ENCODE measurements around the gene PTPRH.

DNA sequence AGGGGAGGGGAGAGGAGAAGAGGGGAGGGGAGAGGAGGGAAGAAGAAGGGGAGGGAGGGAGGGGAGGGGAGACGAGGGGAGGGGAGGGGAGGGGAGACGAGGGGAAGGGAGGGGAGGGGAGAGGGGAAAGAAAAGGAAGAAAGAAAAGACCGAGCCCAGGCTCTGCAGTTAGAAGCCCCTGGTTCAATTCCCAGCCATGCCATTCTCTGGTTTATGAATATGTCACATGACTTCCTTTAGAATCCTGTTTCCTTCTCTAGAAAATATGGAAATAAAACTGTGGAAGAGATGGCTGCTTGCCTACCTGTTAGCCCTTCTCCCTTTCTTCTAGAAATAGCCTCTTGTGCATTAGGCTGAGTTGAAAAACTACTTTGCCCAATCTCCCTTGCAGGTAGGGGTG, 74.6 kb downstream of the PTPRH start:
- no peak for TF ChIP-seq POLR2A (IDR thresholded peaks at IDR 0.05; ENCODE audit: low read depth, low read length)
- no peak for TF ChIP-seq PAX5 (IDR thresholded peaks at IDR 0.05; ENCODE audit: insufficient read depth, low read length, severe bottlenecking)
- TF ChIP-seq POLR2AphosphoS5 (IDR thresholded peaks at IDR 0.05; ENCODE audit: low read depth, low read length), result no peak
- no peak for TF ChIP-seq TAF1 (IDR thresholded peaks at IDR 0.05; ENCODE audit: low read depth, low read length)
- no peak for TF ChIP-seq SPI1 (IDR thresholded peaks at IDR 0.05; ENCODE audit: low read depth, low read length)
- TF ChIP-seq POU2F2 (IDR thresholded peaks at IDR 0.05; ENCODE audit: low read depth, low read length), result no peak
